GM18868 (cell line): ENCODE measurements around the gene UAP1L1.
"Not testable (repeated sequence)": the region's sequence is repeated elsewhere in the genome, so short reads cannot be mapped to it uniquely, and the experiment has no call there.

ENCODE experiments used
- ATAC-seq: cut with Tn5 transposase; IDR thresholded peaks from one replicate; pipeline ENCODE4 v1.9.1; 2021; ENCODE audit warnings: mild to moderate bottlenecking, moderate library complexity; ENCODE audit not compliant: unreplicated experiment

The UAP1L1 gene, protein sequence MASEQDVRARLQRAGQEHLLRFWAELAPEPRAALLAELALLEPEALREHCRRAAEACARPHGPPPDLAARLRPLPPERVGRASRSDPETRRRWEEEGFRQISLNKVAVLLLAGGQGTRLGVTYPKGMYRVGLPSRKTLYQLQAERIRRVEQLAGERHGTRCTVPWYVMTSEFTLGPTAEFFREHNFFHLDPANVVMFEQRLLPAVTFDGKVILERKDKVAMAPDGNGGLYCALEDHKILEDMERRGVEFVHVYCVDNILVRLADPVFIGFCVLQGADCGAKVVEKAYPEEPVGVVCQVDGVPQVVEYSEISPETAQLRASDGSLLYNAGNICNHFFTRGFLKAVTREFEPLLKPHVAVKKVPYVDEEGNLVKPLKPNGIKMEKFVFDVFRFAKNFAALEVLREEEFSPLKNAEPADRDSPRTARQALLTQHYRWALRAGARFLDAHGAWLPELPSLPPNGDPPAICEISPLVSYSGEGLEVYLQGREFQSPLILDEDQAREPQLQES

DNA sequence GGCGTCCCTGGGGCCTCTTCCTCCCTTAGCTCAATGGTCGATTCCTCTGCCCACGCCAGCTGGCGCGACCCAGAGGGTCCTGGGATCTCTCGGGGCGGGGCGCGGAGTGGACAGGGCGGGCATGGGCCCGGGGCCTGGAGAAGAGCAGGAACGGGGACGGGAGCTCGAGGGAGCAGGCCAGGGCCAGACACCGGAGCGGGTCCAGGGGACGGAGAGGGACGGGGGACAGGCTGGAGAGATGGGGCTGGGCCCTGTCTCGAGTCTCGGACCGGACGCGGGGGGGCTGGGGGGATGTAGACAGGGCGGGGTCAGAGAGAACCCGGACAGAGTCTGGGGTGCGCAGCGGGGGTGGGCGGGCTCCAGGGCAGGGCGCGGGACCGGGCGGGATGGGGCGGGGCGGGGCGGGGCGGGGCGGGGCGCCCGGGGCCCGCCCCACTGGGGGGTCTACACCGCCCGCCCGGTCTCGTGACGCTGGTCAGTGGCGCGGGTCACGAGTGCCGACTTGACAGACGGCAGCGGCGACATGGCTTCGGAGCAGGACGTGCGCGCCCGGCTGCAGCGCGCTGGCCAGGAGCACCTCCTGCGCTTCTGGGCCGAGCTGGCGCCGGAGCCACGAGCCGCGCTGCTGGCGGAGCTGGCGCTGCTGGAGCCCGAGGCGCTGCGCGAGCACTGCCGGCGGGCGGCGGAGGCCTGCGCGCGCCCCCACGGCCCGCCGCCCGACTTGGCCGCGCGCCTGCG, at the start of gene UAP1L1:
TSS of gene UAP1L1 (plus strand) at position 508 of the 738 bp plus-strand sequence. CDS start at position 524, 16 bp downstream.
- peak; percentile 67 for ATAC-seq

DNA sequence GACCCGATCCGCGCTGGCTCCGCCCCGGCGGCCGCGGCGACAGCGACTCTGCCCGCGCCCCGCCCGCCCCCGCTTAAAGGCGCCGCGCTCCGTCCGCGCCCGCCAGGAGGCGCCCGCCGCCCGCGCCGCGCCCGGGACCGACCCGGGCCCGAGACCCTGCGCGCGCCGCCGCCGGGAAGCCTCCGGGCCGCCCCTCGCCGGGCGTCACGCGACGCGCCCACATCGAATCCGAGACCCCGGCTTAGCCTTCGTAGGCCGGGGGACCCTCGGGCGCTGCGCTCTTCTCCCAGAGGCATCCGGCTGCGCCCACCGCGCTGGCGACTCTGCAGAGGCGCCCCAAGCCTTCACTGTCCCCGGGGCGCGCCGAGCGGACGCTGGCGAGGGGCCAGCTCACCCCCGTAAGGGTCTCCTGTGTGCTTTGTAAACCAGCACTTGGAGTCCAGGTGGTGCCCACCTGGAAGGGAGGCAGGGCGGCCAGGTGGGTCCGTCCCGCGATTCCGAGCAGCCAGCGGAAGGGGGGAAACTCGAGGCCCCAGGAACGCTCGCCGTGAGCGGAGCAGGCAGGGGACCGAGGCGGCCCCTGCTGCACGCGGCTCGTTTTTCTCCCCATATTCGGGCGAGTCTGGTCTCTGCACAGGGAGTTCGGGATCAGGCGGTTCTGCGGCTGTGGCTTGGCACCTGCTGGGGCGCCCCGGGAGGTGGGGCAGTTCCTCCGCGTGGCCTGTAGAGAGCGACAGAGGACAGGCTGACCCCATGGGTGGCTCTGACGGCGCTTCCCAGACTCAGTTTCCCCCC, 48.9 kb upstream of the UAP1L1 start:
- no peak for ATAC-seq

DNA sequence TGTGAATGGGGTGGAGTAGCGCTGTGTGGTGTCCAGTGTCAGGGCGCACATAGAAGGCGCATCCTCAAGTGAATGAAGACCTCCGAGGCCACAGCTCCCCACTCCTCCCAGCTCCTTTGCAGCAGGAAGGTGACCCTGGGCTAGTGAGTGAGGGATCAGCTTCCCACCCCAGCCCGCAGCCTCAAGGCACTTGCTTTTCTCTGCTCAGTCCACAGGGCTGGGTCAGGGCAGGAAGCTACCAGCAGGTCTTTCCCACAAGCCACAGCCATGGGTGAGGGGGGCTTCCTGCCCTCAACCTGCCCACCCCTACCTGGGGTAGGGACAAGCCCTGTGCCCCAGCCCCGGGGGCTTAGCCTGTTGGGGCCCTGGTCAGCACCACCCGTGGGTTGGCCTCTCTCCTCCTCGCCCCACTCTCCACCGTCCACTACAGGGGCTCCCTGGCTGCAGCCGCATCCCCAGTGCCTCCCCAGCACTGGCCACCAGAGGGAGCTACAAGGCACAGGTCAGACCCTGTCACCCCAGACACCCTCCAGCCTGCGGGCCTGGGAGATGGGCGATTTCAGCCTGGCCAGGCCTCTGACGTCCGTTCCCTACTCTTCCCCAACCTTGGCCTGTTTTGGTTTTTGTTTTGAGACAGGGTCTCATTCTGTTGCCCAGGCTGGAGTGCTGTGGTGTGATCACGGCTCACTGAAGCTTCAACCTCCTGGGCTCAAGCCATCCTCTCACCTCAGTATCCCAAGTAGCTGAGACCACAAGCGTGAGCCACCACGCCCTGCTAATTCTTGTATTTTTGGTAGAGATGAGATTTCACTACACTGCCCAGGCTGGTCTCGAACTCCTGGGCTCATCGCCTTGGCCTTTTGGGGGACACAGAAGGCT, 48.0 kb upstream of the UAP1L1 start:
- no peak for ATAC-seq

DNA sequence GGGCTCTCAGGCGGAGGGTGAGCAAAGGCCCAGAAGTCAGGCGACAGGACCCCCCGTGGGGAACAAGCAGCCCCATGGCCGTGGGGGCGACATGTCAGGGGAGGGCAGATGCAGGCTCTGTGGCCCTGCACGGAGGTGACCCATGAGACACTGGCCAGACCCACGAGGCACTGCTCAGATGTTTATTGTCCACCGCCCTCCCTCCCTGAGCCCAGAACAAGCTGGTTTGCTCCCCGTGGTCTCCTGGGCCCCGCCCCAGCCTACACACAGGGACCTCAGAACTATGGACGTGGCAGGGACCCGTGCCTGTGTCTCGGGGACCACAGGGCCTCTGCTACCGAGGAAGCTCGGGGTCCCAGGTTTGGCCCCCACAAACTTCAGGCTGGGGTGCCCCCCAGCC, 47.3 kb upstream of the UAP1L1 start:
- no peak for ATAC-seq

DNA sequence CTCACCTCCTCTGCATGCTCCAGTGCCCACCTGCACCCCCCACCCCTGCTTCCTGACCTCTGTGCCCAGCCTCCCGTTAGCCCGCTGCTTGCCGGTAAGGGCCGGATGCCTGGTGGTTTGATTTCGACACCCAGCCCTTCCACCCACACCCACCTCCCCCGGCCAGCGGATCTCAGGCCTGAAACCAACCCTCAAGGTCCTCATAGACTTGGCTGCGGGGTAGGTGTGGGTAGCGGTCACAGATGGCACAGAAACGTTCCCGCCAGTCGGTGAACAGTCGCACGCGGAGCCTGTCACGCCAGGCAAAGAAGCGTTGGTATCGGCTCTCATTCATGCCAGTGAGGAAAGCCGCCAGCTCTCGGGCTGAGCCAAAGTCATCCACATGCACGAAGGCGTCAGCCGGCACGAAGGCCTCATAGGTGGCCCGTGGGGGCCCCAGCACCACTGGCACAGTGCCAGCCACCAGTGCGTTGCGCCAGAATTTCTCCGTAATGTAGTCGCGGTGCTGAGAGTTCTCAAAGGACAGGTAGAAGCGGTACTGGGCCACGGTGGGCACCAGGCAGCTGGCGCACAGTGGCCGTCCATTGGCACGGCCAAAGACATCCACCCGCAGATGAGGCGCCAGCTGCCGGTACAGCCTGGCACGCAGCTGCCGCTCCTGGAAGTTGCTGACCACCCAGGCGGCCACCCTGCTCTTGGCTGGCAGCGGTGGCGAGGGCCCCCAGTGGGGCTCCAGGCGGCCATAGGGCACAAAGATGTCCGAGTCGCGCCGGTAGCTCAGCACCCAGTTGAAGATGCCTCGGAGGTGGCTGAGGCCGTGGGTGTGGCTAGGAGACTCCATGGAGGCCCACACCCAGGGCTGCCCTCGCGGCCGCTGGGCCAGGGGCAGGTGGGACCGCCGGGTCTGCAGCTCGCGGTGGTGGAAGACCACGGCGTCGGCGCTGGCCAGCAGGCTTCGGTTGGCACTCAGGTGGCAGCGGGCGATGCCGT, 46.5 kb upstream of the UAP1L1 start:
- ATAC-seq, result no peak

DNA sequence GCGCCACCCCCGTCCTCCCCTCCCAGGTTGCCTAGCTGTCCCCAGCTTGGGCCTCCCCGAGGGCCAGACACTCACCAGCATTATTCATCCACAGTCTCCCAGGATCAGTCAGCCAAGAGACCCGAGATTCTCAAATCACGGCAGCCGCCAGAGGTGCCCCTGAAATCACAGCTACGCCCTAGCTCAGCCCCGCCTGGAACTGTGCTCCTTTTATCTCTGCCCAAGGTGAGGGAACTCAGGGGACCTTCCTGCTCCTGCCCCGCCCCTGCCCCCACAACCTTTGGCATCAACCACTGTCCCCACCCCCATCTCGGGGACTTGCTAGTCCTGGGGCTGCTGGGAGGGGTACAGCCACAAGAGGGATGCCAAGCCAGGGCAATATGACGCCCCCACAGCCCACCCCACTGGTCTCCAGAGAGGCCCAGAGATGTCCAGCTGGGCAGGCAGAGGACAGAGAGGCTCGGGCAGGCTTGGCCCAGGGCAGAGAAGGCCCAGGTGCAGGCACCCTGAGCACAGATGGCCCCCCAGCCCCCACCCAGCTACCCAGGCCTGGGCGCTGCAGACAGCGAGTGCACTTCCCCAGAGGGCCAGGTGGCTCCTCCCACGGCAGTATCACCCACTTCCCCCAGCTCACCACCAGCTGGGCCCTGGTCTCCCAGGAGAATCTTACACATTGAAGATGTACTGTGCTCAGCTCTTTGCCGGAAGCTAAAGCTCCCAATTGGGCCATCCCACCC, 45.2 kb upstream of the UAP1L1 start, which contains the start of gene FUT7:
TSS of gene FUT7 (minus strand) at position 185 of the 737 bp plus-strand sequence. CDS start at position 88, 97 bp downstream.
- ATAC-seq, result no peak

DNA sequence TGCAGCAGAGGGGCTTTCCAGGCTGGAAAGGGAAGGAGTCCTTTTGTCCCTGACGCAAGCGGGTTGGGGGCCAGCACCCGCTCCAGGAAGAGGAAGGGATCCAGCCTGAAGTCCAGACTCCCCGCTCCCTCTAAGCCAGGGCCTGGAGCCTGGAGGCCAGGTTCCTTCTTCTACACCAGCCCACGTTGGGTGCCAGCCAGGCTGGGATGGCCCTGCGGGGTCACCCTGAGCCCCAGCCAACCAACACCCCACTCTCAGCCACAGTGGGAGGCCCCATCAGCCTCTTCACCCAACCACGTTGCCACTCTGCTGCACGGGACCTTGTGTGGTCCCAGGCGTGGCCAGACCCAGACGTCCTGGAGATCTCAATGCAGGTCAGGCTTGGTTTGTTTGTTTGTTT, 44.5 kb upstream of the UAP1L1 start:
- ATAC-seq, result no peak

DNA sequence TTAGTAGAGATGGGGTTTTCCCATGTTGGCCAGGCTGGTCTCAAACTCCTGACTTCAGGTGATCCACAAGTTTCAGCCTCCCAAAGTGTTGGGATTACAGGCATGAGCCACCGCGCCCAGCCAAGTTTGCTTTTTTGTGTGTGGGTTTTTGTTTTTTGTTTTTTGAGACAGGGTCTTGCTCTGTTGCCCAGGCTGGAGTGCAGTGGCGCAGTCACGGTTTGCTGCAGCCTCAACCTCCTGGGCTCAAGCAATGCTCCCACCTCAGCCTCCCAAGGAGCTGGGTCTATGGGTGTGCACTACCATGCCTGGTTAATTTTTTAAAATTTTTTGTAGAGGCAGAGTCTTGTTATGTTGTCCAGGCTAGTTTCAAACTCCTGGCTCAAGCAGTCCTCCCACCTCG, 43.8 kb upstream of the UAP1L1 start:
- not testable (repeated sequence) for ATAC-seq

DNA sequence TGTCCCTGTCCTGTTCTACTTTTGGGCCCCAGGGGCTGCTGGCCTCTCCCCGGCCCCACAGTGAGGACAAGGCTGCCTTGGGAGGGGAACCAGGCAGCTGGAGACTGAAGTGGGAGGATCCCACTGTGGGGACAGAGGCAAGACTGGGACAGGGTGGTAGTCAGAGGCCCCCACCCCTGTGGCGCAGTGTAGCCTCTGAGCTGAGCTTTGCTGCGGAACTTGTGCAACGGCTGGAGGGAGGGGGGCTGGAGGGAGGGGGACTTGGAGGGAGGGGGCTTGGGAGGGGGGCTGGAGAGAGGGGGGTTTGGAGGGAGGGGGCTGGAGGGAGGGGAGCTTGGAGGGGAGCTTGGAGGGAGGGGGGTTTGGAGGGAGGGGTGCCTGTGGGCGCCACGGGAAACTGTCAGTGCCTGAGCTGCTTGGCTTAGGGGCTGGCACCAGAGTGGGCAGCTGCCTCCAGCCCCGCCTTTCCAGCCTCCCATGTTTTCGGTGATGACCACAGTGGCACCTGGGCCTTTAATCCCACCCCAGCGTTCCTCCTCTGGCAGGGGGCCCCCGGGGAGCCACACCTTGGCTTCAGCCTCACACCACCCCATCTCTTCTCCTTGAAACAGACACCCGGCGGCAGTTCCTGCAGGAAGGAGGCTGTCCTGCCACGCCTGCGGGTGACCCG, 43.1 kb upstream of the UAP1L1 start:
- no peak for ATAC-seq

DNA sequence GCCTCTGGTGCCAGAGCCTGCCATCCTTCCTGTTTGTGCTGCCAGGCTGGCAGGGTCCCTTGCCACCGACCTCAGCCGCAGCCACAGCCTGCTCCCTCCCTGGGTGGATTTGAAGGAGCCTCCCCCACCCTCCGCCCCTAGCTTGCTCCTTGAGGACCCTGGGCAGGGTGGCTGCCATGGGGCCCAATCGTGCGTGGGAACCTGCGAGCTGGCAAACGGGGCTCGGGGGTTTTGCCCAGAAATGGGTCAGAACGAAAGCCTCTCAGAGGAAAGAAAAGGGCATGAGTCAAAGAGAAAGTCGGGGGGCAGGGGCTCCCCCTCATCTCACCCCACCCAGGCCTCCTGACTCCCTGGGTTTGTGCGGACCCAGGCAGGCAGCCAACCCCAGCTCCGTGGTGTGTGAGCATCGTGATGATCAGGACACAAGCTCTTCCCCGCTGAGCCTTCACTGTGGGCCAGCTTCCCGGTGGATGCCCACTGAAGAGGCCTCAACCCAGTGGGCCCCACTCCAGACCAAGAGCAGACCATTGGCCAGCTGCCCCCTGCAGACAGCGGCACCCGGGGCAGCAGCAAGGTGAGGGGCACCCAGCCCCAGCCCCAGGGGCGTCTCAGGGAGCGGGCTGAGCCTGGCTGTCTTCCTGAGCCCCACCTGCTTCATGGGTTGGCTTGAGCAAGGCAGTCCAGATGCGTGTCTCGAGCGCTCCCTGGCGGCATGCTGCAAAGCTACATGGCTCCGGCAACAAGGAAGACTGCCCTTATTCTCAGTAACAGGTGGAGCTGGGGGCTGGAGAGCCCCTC, 42.4 kb upstream of the UAP1L1 start:
- ATAC-seq, result peak; percentile 64

DNA sequence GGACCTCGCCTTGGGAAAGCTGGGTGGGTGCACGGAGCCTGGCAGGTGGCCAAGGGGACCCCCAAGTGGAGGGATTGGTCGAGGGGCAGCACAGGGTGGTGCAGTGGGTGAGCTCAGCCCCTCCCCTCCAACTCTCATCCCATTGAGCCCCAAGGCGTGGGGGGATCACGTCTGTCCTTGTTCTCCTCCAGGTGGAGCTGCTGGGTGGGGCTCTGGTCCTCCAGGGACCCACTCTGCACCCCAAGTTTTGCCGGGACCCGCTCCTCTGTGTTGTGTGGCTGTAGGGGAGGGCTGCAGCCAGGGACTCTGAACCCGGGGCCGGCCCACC, 41.8 kb upstream of the UAP1L1 start:
- ATAC-seq, result no peak

DNA sequence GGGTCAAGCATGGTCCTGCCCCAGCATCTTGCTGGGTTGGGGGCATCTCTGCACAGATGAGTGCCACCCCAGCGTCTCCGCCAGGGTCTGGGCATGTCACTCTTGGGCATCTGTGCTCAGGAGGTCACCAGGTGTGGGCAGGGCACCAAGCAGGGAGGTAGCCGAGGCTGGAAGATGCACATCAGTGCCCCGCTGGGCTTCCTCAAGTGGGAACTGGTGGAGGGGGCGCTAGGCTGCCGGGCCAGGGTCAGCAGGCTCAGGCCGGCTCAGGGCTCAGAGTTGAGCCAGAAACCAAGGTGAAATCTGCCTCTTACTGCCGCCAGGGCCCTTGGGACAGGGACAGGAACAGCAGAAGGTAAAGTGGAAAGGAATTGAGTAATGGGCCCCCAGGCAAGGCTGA, 41.4 kb upstream of the UAP1L1 start:
- ATAC-seq, result no peak

DNA sequence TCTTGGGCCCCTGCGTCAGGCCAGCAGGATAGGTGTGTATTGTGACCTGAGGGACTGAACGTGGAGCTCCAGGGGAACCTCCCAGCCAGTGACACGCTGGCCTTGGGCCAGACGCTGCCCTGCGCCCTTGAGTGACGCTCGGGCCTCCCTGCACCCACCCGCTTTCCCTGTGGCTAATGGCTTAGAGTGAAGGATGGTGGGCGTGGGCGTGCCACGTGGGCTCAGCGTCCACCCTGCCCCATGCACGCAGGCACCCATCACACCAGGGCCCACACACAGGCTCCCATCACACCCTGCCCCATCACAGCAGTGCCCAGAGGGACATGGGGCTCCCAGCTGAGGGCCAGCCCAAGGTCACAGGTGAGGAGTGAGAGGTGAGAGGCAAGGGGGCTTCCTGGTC, 40.3 kb upstream of the UAP1L1 start:
- no peak for ATAC-seq

DNA sequence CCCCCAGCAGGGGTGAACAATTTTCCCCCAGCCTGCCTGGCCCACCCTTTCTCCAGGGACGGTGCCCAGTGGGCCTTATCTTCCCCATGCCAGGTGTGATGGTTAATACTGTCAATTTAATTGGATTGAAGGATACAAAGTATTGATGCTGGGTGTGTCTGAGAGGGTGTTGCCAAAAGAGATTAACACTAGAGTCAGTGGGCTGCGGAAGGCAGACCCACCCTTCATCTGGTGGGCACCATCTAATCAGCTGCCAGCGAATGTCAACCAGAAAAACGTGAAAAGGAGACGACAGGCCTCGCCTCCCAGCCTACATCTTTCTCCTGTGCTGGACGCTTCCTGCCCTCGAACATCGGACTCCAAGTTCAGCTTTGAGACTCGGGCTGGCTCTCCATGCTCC, 39.8 kb upstream of the UAP1L1 start:
- no peak for ATAC-seq

DNA sequence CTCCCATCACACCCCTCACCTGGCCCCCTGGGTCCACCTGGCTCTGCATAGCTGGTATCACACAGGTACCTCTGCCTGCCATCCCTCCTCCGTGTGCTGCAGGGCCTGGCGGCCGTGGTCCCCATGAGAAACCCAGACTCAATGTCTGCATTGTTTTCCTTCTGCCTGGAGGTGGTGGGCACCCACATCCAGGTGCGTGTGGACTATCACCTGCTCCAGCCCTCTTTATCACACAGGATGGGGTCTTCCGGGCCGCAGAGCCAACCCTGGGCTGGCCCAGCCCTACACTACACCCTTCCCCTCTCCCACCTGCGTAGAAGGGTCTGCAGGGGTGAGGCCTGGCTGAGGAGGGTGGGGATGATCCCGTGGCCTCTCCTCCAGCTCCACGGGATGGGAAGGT, 38.4 kb upstream of the UAP1L1 start:
- ATAC-seq, result no peak

DNA sequence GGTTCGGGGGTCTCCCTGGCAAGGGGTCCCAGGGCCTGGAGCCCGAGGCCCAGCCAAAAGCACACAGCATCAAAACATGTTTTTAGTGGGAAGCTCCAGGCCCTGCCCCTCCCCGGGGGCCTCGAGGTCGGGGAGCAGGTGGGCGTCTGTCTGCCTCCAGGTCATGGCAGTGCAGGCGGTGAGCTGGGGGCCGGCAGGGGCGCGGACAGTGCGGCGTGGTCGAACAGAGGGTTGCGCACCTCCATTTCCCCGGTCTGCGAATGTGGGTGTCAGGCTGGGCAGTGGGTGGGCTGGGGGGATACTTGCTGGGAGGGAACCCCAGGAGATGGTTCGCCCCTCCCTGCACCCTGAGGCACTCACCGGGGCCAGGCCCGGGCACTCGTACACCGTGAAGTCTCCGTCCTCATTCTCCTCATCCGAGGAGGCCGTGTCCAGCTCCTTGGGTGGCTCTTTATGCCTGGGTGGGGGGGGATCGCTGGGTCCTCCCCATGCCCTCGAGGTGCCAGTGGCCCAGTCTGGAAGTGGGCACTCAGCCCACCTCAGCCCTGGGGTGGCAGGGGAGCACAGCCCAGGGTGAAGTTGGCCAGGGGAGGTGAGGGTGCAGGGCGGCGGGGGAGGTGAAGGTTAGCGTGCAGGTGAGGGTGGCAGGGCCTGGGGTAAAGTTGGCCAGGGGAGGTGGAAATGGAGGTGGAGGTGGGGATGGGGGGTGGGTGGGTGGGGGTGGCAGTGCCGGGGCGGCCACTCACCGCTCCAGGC, 37.5 kb upstream of the UAP1L1 start:
- ATAC-seq, result no peak
